Activated CD8-positive, alpha-beta memory T cell treated with anti-CD3 and anti-CD28 coated beads, Interleukin-2, amount 50 U/mL, for 48 hours (primary cell): Measurements from ENCODE around the gene PRTG.
"Not testable (repeated sequence)": the region's sequence is repeated elsewhere in the genome, so short reads cannot be mapped to it uniquely, and the experiment has no call there.

Source experiments
- DNase-seq: peaks from one replicate; pipeline ENCODE4 v3.0.0-alpha.2; 2020

PRTG gene

DNA sequence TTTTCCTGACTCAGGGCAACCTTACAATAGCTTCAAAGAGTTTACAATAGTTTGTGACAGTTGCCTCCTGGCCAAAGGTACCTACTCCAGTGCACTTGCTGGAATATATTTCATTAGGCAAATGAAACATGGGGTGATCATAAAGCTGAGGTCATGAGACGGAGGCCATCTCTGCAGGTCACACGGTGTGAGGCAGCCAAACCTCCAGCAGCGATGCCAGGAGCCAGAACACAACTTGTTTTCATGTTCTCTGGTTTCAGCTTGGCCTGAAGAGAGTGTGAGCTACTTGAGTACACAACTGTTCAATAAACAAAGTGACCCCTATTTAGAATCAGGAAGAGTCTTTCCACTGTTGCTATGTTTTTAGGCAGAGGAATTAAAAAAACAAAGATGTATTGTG lies 112.1 kb downstream of the PRTG start:
- no peak for DNase-seq

DNA sequence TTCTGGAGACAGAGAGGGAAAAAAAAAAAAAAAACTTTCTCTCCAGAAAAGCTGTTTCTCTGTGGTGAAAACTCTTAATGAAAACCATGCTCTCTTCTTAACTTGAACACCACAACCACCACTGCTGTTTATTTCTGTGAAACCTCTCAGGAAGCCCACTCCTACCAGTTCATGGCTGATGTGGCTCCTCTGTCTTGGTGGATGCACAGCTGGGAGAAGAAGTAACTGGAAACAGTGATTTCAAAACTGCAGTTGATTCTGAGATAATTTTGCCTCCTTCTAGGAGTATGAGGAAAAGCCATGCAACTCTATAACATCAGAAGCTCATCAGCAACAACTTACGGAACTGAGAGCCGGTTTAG lies 114.6 kb downstream of the PRTG start:
- DNase-seq = no peak

DNA sequence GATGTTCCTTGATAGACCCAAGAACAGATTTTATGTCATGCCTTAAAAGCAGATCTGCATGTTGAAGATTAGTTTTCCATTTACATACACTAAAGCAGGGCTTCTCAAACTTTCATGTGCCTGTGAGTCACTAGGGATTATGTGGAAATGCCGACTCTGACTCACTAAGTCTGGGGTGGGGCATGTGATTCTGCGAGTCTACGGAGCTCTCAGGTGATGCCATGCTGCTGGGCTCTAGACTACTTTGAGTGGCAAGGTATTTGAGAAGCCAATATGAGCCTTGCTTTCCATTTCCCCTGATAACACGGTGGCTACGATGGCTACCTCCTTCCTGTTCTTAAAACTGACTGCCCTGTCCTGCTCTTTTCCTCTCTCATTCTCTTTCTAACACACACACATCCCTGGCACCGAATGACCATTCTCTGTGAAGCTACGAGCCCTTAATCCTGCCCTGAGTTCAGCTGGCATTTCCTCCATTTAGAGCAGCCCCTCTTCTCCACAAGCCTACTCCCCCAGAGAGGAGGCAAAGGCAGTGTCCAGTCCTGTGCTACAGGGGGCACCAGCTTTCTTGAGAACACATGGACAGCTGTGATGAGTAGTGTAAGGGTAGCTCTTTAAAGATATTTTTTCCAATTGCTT lies 115.1 kb downstream of the PRTG start:
- DNase-seq = no peak

DNA sequence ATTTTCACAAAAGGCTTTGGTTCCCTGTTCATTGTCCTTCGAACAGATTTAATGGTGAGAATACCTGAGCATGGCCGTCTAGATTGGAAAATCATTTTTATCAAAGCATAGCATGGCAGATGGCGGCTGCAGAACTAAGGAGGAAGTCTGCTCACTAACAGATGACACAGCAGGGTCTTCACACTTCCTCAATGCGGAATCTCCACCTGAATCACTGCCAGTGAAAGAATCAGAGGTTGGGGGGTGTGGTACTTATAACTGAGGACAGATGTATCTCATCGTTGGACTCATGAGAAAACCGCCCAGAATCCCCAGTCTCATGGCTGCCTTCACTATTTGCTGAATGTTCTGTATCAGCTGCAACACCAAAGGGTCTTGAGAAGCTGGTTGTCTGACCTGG lies 123.2 kb downstream of the PRTG start:
- no peak for DNase-seq

DNA sequence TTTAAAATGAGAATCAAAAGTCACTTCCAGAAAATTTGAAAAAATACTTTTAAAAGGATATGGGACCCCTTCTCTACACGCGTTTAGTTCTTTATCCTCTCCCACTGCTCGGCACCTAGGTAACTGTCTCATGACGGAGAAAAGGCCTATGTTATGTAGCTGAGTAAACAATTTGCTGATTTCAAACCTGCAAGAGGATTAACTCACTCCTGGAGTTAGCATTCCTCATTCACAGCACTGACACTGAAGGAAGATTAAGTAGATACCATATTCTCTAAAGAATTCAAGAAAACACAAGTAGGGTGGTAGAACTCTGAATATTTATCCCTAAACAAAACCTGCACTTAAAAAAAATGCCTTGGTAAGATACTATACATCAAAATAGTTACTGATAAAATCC lies 124.6 kb downstream of the PRTG start:
- DNase-seq = no peak

DNA sequence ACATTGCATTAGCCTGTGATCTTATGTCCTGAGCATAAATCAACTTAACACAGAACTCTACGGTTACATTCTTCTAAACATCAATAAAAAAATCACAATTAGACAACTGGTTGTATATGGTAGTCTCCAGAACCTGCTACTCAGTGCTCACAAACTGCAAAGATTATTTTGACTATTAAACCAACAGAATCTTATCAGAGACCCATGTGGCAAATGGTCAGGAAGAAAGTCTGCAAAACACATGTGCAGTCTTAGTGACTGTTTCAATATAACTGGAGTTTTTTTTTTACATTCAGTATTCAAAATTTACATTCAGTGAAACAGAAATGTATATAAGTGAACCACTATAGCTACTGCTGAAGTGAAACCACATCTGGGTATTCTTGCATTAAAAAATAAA lies 127.5 kb downstream of the PRTG start:
- no peak for DNase-seq

DNA sequence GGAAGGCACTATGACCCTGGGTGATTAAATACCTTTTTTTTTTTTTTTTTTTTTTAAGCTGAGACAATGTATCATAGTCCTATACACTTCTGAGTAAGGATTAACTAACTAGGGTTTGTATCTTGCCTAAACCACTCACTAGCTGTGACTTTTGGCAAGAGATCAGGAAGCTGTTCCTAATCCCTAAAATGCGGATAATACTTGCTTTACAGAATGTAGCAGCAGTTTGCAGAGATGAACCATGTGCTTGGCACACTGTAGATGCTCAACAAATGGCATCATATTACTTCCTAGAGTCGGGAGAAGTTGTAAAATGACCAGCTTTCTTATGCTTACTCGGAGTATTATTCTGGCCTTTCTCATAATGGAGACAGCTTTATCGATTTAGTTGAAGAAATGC lies 129.2 kb downstream of the PRTG start:
- DNase-seq = no peak

DNA sequence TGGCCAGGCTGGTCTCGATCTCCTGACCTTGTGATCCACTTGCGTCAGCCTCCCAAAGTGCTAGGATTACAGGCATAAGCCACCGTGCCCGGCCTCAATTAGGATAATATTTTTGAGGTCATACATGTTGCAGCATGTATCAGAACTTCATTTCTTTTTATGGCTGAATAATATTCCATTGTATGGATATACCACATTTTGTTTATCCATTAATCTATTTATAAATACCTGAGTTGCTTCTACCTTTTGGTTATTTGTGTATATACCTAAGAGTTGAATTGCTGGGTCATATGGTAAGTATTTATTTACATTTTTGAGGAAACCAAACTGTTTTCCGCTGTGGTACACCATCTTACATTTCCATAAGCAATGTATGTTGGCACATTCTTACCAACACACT lies 136.7 kb downstream of the PRTG start:
- no peak for DNase-seq

DNA sequence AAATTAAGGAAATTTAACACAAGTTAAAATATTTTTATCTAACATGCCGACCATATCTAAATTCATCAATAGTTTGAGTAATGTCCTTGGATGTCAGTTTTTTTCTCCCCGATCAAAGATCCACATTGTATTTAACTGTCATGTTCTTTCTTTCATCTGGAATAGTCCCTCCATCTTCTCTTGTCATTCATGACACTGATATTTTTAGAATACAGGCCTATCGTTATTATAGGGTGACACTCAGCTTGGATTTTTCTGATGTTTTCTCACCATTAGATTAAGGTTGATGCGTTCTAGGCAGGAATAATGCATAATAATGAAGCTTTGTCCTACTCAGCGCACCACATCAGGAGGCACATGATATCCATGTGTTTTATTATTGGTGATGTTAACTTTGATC lies 141.6 kb downstream of the PRTG start:
- DNase-seq = no peak

DNA sequence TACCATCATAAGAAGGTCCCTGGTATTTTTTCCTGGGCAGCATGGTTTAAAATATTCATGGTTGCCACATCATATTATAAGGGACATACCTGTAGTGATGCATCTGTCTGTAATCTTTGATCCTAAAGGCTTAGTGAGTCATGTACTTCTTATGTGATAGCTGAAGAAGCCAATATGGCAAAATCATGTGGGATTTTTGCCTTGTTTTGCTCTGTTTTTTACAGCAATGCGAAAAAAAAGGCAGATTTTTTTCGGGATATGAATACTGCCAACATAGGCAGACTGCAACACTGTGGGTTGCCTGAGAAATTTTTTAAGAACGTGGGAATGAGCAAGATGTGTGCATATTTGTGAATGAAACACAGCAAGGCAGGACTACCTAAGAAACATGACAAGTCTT lies 143.5 kb downstream of the PRTG start:
- DNase-seq = no peak

DNA sequence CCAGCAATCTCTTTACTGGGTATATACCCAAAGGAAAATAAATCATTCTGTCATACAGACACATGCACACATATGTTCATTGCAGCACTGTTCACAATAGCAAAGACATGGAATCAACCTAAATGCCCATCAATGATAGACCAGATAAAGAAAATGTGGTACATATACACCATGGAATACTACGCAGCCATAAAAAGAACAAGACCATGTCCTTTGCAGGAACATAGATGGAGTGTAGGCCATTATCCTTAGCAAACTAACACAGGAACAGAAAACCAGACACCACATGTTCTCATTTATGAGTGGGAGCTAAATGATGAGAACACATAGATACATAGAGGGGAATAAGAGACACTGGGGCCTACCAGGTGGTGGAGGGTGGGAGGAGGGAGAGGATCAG lies 149.9 kb downstream of the PRTG start:
- not testable (repeated sequence) for DNase-seq

DNA sequence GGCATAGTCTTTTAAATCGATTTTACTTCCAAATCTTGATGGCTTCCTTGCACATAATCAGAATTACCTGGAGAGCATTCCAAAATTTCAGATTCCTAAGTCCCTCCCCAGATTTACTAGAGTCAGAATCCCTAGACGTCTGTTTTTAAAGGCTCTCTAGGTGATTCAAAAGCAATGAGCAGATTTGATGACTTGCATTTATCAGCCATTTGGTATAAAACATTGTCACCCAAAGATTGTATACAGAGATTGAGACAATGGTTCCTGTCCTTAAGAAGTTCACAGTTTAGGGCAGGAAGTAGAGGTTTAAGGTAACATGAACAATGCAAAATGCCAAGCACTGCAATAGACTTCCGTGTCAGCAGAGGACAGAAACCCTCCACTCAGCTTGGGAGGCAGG lies 152.2 kb downstream of the PRTG start:
- DNase-seq = no peak

DNA sequence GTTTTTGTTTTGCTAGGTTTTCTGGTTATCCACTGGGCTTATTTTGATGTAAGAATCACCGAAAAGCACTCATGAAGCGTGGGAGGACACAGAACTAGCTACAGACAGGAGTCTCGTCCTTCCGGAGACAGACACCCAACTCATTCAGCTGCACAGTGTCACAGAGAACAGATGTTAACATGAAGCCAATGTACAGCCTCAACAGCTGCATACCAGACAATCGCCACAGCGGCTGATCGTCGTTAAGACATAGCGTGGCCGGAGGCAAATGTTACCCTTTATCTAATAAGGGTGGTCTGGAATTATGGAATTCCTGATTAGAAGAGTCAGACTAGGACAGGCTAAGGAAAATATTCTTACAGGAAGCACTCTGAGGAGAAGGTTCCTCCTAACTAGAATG lies 153.7 kb downstream of the PRTG start:
- DNase-seq = no peak

DNA sequence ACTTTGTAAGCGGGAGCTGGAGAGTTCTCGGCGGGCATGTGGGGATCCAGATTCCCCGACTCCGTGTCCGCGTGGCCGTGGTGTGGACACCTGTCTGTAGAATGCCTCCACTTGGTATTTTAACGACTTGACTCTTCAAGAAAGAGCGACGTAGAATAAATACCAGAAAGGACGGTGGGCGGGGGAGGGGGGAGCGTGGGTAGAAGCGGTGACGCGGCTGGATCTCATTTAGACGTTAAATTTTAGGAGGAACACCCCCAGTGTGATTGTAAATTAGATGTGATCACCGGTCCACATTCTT lies 154.2 kb downstream of the PRTG start:
- no peak for DNase-seq

DNA sequence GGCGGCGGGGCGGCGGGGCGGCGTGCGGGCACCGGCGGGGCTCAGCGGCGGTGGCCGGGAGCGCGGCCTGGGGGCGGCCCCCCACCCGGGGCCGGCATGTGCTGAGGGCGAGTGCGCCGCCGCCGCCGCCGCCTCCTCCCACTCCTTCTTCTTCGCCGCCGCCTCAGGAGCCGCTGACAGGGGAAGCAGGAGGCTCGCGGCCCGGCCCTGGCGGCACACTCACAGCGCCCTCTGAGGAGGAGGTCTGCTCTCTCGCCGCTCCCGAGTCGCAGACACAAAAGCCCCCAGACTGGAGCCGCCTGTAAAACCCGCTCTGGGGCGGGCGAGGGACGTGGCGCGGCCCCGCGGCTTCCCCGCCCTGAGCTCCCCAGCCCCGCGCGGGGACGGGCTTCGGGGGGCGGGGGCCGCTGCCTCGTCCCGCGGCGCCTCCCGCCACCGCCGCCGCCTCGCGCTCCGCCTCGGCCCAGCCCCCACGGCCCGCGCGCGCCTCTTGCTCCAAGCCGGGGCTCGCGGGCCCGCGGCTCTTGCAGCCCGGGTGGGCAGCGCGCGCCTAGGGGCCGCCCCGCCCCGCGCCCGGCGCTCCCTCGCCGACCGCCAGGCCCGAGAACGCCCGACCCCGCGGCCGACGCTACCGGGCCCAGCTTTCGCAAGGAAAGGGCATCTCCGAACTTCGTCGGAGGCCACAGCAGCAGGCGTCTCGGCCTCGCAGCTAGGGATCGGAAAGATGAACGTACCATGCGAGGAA lies 154.7 kb downstream of the PRTG start, which contains the start of gene PYGO1:
Gene PYGO1, minus strand, starts transcription at position 276 of the 745 bp plus-strand sequence. CDS start 462 bp downstream, outside the sequence.
- DNase-seq = peak; percentile 69

DNA sequence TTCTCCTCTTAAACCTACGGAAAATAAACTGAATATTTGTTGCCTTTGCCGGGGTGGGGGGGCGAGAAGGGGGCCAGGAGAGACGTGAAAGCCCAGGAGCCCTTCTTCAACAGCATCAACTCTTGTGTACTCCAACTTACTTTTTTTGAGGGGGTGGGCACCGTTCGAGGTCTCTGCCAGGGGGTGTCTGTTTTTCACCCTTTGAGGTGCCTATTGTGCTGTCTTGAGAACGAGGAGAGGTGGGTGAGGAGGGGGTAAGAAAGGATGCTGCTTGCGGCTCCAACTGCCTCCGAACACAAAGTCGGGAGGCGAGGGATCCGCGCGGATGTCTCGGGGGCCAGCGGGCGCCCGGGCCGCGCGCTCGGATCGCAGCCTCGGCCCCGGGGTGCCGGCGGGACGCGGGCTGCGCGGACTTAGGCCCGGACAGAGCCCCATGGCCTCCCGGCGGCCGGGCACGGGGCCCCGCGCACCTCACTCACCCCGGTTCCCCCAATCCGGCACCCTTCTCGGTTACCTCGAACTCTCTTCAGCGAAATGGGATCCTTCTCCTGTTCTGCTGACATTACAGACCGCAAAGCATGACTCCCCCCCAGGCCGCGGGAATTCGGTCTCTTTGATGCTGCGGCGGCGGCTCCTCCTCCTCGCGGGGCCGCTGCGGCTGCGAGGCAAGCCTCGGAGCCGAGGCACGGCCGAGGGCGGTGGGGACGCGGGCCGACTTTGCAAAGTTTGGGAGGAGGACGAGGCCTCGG lies 155.5 kb downstream of the PRTG start:
- peak; percentile 60 for DNase-seq

DNA sequence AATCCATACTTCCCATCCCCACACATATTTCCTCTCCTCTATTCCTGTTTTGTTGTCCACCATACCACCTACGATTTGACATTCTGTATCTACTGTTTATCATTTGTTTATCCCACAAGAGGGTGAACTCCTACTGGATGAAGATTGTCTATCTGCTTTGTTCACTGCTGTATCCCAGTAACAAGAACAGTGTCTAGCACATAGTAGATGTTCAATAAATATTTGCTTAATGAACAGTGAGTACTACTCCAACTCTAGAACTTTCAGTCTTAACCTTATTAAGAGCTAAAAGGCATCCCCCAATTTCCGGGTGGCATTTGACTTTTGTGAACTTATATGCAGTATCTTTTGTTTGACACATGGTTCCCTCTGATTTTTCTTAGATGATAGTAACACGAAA lies 156.1 kb downstream of the PRTG start:
- no peak for DNase-seq

DNA sequence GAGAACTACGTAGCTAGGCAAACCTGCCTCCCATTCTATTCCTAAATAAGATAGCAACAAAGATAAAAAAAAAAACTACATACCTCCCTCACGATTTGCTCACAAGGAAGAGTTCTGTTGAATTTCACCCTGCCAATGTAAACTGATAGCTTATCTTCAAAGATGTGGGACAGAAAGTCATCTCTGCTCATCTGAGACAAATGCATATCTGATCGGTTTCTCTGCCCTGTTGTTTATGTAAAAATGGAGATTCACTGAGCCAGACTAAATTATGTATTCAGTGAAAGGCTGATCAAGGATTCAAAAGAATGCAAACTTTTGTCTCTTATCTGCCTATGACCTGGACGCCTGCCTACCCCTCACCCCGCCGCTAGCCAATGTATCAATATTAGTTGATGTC lies 166.0 kb downstream of the PRTG start:
- no peak for DNase-seq

DNA sequence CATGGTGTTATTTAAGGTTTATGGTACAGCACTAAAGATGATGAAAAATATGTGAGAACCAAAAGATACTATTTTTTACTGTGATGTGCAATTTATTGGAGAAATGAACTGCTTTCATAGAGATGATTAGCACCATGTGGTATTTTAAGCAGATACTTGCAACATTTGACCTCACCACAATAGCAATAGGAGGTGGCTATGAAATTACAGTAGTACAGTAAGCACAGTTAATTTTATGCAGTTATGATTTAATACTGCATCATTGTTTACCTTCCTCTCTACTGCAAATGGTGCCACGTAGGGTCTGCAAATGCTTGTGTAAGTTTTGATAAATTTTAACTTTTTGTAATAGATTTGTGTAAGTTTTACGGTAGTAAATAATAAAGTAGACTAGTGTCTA lies 168.9 kb downstream of the PRTG start:
- DNase-seq = no peak

DNA sequence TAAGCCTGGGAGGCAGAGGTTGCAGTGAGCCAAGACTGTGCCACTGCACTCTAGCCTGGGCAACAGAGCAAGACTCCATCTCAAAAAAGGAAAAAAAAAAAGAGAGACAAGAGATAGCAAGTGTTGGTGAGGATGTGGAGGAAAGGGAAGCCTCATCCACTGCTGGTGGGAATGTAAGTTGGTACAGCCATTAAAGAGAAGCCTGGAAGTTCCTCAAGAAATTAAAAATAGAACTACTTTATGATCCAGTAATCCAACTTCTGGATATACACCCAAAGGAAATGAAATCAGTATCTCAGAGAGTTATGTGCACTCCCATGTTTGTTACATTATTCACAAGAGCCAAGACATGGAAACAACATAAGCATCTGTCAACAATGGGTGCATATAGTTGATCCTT lies 169.7 kb downstream of the PRTG start:
- no peak for DNase-seq

DNA sequence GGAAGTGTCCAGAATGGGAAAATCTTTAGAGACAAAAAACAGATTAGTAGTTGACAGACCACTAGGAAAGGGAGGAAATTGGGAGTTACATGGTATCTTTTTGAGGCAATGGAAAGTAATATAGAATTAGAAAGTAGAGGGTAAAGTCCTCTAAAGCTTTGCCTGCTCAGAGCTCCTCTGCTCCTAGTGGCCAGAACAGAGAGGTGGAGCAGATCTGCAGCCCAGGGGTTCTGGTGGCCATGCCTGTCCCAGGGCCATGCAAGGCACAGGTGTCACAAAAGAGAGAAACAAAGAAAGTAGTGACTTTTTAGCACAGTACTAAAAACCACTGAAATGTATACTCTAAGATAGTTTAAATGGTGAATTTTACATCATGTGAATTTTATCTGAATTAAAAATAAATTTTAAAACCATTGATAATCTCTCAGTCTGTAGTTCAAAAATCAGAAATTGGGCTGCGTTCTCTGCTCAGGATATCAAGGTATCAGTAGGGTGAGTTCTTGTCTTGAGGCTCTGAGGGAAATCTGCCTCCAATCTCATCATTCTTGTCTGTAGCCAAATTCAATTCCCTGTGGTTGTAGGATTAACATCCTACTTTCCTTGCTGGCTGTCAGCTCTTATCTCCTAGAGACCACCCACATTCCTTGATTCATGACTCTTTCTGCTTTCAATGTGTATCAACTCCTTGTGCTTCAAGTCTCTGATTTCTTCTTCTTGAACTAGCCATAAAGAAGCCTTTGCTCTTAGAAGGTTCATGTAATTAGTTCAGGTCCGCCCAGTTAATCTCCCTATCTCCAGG lies 178.4 kb downstream of the PRTG start:
- no peak for DNase-seq

DNA sequence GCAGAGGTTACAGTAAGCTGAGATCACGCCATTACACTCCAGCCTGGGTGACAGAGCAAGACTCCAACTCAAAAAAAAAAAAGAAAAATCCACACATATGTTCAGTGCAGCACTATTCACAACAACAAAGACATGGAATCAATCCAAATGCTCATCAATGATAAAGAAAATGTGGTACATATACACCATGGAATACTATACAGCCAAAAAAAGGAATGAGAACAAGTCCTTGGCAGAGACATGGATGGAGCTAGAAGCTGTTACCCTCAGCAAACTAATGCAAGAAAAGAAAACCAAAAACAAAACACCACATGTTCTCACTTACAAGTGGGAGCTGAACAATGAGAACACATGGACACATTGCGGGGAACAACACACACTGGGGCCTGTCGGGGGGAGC lies 180.4 kb downstream of the PRTG start:
- no peak for DNase-seq
